GM21737 (cell line): ENCODE measurements around the gene MMP14.
"Not testable (repeated sequence)": the region's sequence is repeated elsewhere in the genome, so short reads cannot be mapped to it uniquely, and the experiment has no call there.

Source experiments
- ATAC-seq: cut with Tn5 transposase; IDR thresholded peaks from one replicate; pipeline ENCODE4 v1.9.1; 2021; ENCODE audit warnings: mild to moderate bottlenecking, moderate library complexity; ENCODE audit not compliant: unreplicated experiment

The MMP14 gene

DNA sequence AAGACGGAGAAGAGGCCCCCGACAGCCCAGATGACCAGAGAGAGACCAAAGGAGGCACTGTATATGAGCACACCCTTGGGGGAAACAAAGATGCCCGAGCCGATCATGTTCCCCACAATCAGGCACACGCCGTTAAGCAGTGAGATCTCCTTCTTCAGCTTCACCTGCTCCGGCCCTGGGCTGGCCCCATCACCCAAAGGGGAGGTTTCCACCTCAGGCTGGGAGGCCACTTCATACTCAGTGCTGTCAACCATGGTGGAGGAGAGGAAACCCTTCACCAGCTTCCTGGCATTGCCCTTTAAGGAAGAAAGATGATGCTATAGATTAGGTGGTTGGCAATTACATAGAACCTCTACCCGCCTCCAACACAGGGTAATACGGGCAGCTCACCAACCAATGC, 23.2 kb upstream of the MMP14 start:
- ATAC-seq: no peak

DNA sequence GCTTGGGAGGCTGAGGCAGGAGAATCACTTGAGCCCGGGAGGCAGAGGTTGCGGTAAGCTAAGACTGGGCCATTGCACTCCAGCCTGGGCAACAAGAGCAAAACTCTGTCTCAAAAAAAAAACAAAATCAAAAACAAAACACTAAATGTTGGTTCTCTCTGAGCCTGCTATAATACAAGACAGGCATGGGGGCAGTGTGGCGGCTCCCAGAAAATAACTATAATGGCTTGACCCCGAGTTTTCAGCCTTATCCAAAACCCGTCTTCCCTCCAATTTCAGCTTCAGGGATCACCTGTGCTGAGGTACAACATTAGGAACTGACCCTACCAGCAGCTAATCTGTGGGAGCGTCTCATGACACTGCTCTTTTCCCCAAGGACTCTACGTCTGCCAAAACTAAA, 22.0 kb upstream of the MMP14 start:
- ATAC-seq: no peak

DNA sequence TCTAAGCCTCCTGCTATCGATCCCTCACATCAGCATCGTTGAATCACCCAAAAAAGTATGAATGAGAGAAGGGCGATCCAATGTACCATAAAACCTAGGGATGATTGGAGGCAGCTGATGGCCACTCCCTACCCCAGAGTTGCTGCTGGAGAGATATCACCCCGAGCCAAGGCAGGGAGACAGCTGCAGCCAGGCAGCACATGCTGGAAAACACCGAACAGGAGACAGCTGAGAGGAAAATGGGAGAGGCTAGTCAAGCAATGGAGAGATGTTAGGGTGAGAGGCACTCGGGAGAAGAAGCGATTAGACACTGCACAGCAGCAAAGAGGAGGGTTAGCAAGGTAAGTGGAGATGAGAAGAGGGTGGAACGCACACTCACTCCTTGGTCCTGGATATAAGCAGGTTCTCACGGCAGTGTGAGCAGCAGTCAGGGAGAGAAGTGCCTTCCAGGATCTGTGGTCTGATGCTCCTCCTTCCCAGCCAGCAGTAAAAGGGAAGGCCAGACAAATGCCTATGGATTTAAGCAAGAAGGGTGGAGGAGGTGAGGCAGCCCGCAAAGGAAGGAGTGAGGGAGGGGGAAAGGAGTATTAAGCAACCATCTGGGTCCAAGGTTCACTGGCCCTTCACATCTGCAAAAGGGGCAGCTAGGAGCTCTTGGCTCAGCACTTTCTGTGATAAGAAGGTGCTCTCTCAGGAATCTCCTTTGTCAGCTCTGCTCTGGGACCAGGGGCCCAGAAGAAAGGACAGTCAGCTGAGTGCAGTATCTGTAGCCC, 21.3 kb upstream of the MMP14 start, which contains the start of gene SLC7A7:
Gene SLC7A7, minus strand, starts transcription at position 495 of the 773 bp plus-strand sequence. CDS start 2,037 bp downstream, outside the sequence.
- ATAC-seq: no peak

DNA sequence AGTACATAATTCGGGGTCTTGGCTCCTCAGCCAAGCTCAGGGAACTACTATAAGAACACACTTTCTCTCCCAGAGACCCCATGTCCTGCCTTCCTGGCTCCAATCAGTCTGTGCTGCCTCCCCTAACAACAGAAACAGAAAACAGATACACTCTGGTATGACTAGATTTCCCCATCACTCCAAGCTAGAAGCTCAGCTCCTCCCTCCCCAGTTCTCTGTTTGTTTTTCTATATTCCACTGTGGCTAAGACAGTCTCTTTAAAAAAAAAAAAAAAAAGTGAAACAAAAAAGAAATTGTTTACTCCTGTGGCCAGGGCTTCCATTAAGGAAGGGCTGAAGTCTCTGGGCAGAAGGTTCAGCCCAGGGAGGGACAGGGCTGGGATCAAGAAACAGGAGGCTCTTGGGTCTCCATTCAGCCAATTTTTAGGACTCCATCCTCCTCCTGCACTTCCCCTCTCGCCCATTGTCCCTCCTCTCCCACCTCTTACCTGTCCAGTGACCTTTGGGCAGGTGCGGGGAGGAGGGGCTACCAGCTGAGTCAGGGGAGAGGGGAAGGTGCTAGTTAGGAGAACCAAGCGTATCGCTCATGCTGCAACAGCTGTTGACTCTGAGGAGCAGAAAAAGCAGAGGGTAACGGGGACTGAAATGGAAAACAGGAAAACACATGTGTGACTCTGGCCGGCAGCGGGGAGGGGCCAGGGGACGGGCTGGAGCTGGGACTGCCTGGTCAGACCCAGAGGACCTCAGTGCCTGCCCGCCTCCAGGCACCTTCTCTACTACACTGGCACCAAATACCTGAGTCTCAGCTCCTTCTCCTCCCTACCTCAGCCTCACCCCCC, 17.0 kb upstream of the MMP14 start:
- ATAC-seq: no peak

DNA sequence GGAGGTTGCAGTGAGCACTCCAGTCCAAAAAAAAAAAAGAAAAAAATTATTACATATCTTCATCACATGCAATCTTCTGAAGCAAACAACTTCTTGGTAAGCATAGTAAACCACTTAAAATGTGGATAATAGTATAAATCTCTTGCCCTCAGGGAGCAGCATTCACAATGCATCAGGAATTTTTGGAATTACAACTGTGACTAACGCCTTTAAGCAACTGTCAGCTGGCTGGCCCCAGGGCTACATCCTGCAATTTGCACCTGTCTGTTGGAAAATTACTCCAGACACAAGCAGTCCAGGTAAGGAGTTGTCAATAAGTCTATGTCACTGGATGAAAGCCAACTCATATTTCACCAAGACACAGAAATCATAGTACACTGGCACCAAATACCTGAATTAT, 15.7 kb upstream of the MMP14 start:
- no peak for ATAC-seq

DNA sequence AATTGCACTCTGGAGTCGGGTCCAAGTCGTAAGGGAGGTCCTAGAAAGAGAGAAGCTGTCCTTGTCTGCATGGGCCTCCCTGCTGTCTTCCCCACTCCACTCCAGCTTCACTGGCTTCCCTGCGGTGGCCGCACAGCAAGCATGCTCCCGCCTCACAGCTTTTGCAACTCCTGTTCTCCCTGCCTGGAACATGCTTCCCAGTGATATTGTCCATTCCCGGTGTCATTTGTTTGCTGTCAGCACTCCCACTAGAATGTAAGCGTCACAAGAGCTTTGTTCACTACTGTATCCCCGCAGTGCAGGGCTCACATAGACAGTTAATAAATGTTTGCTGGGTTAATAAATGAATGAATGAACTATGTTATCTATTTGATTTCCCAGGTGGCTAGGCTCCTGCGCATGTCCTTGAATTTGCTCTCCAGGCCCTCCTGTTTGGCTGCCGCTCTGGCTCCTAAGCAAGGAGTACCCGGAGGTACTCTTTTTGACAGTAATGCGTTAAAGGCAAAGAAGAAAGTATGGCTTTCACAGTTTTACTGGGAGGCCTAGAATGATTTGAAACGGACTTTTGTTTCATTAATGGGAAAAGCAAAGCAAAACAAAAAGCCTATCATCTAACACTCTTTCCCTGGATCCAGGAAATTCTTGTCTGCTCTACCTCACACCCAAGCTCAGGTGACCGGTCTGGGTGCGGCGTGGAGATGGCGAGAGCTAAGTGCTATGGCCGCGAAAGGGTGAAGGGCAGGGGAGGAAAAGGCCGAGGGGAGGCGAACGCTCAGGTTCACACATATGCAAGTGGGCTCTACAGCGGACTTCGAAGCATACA, 15.0 kb upstream of the MMP14 start:
- no peak for ATAC-seq

DNA sequence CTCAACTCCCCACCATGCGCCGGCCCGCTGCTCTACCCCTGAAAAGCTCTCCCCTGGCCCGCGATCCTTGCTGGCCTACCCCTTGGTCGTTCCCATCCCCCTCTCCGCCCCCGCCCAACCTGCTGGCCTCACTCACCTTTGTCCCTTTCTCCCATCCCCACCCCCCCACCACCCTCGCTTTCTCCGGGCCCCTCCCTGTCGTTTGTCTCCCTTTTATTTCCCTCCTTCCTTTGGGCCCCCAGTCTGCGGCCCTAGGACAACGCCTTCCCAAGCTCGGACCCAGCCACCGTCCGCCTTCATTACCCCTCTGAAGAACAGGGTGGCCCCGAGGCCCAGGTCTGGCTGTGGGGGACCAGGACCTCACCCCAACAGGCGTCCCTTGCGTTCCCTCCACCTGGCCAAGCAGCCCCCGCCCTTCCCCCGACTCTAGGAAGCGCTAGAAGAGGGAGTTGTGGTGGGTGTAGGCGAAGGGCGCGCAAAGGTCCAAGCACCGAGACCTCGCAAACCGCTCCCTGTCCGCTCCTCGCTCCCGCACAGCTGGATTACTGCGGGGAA, 14.3 kb upstream of the MMP14 start:
- ATAC-seq: no peak

DNA sequence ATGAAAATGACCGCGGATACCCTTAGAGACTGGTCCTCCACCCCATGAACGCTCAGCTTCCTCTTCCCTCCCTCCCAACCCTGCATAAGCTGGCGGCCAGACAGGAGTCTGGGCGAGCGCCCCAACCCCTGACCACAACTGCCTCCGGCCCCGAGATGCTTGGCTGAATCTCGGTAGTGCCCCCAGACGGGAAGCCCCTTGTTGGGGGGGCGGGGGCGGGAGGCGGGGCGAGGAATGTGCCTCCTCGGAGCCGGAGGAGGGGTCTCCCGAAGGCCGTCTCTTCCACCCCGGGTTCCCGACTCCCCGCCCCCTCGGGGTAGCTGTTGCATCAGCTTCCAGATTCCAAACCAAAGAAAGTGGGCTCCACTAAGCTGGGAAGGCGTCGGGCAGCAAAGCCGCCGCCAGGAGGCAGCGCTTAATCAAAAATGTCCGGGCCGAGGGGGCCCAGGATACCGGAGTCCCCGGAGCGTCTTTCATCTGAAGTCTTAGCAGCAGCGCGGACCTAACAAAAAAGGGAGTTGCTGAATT, 13.8 kb upstream of the MMP14 start:
- peak; percentile 46 for ATAC-seq

DNA sequence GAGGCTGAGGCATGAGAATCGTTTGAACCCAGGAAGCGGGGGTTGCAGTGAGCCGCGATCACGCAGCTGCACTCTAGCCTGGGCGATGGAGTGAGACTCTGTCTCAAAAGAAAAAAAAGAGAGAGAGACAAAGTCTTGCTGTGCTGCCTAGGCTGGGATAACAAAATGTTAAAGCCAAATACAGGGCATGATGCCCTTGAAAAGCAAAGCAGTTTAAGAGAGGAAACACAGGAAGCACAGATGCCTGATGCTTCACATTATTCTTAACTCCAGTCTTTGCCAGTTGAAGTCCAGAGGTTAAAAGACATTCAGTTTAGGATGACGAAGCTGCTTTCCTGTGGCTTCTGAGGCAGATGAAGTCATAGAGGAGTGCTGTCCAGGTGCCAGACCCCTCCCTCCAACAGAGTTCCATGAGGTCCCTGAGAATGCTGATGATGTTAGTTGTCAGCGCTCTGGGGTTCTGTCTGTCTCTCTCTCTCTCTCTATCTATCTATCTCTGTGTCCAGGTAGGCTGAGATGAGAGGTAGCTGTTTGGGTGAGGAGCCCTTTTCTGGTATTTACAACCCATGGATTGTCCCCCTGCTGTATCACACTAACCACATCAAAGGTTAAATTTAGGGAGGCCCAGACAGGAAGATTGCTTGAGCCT, 11.6 kb upstream of the MMP14 start:
- ATAC-seq: no peak

DNA sequence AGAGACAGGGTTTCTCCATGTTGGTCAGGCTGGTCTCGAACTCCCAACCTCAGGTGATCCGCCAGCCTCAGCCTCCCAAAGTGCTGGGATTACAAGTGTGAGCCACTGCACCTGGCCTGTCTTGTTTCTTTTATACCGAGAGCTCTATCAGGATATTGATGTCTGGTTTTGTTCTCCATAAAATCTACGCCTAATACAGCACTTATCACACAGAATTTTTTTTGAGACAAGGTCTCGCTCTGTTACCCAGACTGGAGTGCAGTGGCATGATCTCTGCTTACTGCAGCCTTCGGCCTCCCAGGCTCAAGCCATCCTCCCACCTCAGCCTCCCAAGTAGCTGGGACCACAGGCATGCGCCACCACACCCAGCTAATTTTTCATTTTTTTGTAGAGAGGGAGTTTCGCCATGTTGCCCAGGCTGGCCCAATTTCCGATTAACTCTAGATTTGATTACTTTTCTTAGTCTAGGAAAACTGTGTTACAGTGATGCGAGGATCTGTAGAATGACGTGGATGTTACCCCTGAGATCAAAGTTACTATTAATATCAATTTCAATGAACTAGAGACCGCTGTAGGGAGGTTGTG, 7.2 kb upstream of the MMP14 start:
- ATAC-seq: not testable (repeated sequence)

DNA sequence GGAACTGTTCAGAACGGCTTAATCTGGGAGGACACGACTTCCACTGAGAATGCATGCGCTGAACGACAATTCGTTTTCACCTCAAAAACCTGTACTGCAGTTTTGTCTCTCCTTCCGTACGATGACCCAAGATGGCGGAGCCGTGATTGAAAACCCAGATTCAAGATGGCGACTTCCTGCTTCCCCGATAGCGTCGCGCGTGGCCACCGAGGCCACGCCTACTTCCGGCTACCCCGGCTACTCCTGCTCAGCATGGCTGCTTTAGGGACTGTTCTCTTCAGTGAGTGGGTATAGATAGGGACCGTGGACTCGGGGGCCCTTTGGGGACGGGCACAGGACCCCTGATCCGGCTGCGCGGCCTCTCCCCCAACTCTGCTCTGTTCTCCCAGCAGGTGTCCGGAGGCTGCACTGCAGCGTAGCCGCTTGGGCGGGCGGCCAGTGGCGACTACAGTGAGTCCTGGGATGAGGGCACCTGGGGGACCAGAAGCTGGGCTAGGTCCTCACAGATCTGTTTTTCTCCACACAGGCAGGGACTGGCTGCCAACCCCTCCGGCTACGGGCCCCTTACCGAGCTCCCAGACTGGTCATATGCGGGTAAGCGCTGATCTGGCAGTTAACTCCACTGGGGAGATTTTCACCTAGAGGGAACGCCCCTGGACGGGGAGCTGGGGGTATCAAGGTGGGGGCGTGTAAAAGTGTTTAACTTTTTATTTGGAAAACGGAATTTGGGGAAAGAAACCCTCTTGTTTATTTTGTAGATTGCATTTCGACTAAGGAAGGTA, 6.5 kb upstream of the MMP14 start, which contains the start of gene MRPL52:
Gene MRPL52, plus strand, starts transcription at position 227 of the 782 bp plus-strand sequence. Its CDS starts 26 bp downstream, at position 253.
- ATAC-seq: peak; percentile 88

DNA sequence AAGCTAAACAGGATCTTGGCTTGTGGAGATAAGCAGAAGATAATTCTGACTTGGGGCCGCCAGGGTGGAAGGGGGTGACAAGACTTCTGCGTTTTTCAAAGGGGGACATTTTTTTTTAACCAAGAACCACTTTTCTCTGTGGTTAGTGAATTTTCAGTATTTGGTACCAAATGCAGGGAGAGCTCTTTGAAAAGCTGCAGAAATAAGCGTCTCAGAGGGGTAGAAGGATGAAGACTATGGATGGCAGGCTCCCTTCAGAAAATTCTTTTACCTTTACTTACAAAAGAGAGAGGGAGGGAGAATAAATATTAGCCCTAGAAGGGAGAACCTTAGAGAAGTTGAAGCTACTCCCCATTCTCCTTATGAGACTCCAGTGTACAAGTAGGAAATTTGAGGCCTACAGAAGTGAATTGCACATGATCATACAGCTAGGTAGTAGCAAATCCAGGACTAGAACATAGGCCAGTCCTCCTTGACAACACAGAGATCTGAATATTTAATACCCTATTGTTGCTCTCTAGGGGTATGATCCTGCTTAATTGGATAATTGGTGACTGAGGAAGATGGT, 5.9 kb upstream of the MMP14 start:
- ATAC-seq: no peak

DNA sequence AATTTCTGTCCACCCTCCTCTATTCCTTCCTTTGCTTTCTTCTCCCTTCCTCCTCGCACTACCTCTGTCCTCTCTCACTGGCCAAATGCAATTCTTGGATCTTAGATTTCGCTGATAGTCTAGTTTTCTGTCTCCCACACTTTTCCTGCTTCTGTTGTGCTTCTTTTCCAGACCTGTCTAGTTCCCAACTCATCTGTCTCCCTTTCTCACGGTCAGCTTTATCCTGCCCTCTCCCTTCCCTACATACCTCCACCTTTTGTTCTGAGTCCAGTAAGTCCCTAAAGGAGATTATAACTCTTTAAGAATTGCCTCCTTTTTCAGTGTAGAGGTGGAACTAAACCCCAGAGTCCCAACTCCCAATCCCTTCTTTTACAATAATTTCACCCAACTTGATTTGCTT, 880 bp upstream of the MMP14 start:
- ATAC-seq: no peak

DNA sequence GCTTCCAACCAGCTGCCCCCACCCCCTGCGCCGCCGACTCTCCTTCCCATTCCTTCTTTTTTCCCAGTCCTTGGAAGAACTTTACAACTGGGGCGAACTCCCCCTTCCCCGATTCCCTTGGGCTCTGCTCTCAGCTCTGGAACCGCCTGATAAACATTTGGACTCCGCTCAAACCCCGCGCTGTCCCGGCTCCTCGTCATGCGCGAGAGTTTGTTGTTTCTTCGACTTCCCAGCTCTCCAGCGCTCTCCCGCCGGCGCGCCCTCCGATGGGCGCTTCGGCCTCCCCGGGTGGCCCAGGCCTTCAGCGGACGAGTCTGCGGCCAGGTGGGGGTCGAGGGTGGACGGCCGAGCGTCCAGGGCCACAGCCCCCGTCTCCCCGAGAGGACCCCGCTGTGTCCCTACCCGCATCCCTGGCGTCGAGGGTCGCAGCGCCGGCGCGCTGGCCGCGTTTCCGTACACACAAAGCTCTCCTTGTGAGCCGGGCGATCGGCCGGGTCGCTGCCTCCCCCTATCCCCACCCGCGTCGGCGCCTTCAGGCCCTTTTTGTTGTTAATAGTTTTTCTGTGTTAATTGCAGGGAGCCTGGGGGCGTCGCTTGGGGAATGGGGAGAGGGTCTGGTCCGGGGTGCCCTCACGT, 847 bp downstream of the MMP14 start:
- ATAC-seq: no peak

DNA sequence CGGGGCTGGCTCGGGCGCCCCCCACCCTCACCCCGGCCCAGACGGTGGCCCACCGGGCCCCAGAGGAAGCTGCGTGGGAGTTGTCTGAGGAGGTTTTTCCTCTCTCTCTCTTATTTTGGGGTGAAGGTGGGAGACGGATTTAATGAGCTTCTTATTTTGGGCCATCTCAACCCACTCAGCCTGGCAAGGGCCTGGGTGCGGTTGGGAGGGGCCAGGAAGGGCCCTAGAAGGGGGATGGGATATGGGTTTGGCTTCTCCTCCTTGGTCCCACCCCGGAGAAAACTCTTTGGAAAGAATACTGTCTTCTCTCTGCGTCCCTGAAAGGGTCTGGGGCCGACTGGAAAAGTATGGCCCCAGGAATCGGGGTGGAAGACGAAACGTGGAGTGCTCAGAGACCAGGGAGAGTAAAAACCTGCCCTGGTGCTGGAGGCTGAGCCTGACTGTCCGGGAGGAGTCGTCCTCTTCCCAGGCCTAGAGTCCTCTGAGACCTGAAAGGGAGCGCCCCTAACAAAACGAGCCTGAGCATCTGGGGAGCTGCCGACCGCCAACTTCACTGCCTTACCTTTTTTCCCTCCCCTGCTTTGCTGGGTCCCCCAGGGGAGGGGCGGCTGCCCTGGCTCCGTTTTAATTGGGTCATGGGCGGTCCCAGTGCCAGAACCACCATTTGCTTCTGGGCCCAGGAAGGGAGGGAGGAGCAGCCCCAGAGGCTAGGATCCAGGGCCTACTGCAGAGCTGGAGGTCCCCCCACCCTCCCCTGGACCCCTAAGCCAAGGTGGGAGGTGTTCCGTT, 1.6 kb downstream of the MMP14 start:
- no peak for ATAC-seq

DNA sequence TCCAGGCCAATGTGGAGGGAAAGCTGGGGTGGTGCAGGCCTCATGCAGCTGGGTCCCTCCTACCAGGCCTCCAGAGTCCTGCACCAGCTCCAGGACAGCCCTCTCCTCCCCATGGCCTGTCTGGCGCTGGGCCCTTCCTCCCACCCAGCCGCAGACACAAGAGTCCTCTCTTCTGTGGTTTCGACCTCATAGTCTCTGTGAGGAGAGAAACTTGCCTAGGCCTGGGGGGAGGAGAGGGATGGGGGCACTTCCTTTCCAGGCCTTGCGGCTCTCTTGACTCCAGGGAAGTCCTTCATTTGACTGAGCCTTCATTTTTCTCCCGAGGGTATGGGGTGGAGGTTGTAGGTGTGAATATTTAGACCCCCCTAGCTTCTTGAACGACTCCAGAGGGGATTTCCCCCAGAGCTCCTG, 2.3 kb downstream of the MMP14 start:
- no peak for ATAC-seq

DNA sequence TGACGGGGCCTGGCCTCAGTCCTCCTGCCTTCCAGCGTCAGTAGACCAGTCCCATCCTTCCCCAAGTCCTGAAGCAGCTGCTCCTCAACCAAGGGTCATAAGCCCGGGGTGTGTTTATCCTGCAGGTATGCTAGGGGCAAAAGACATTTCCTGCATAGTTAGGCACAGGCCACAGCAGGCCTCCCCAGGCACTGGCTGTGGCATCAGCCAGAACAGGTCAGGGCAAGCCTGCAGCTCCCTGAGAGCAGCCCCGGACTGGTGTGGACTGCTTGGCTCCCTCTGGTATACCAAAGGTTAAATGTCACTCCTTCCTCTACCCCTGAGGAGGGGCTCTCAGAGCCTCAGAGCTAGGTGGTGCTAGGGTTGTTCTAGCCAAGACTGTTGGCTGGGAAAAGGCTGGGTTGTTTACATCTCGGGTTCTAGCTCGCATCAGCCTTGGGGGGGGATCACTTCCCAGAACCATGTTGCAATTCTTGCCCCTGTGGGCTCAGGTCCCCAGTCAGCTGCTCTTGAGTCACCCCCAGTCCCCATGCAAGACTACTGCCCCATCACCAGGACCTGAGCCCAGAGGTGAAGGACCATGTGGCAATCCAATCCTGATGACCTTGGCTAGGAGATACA, 2.9 kb downstream of the MMP14 start:
- ATAC-seq: no peak
